Nephron (organoid): ENCODE measurements around the gene SPC24.
A peak's percentile ranks its signal among the peaks of the same experiment; 100 is the strongest.
"Not testable (repeated sequence)": the region's sequence is repeated elsewhere in the genome, so short reads cannot be mapped to it uniquely, and the experiment has no call there.

ENCODE experiments used
- H3K27ac Mint-ChIP-seq, 3 experiments: 2 replicates each; pipeline ENCODE4 v1.8.0; 2020; ENCODE audit warnings: mixed read lengths in 3 of 3, mild to moderate bottlenecking in 2 of 3, moderate library complexity in 1 of 3
- H3K27me3 Mint-ChIP-seq: 2 replicates; pipeline ENCODE4 v1.8.0; 2021; ENCODE audit warnings: low read depth, mild to moderate bottlenecking, moderate library complexity, mixed read lengths
- H3K36me3 Mint-ChIP-seq: 2 replicates; pipeline ENCODE4 v1.8.0; 2020; ENCODE audit warnings: low read depth, mixed read lengths
- H3K4me1 Mint-ChIP-seq: 2 replicates; pipeline ENCODE4 v1.8.0; 2020; ENCODE audit warnings: mixed read lengths
- H3K4me3 Mint-ChIP-seq, 3 experiments: 2 replicates each; pipeline ENCODE4 v1.8.0; 2020; ENCODE audit warnings: mild to moderate bottlenecking in 3 of 3, mixed read lengths in 3 of 3, moderate library complexity in 2 of 3
- H3K9me3 Mint-ChIP-seq: 2 replicates; pipeline ENCODE4 v1.8.0; 2020; ENCODE audit warnings: mixed read lengths
- TF ChIP-seq, protein P1 (sequence below), 3 experiments: fragments of 200-600 bp; sonication (generic); IDR thresholded peaks; one replicate each; pipeline ENCODE4 v1.5.0; 2021; ENCODE audit warnings: antibody characterized with exemption in 3 of 3; ENCODE audit not compliant: unreplicated experiment in 3 of 3

Gene SPC24

DNA sequence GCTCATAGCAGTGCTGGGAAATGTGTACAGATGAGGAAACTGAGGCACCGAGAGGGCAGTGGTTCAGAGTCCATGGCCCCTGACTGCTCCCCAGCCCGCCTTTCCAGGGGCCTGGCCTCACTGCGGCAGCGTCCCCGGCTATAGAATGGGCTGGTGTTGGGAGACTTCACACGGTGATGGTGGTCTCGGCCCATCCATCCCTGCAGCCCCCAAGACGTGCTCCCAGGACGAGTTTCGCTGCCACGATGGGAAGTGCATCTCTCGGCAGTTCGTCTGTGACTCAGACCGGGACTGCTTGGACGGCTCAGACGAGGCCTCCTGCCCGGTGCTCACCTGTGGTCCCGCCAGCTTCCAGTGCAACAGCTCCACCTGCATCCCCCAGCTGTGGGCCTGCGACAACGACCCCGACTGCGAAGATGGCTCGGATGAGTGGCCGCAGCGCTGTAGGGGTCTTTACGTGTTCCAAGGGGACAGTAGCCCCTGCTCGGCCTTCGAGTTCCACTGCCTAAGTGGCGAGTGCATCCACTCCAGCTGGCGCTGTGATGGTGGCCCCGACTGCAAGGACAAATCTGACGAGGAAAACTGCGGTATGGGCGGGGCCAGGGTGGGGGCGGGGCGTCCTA is 50.5 kb downstream of the SPC24 start:
- no peaks in the 10 kb centered on the region for H3K9me3 Mint-ChIP-seq
- TF ChIP-seq, protein P1, sequence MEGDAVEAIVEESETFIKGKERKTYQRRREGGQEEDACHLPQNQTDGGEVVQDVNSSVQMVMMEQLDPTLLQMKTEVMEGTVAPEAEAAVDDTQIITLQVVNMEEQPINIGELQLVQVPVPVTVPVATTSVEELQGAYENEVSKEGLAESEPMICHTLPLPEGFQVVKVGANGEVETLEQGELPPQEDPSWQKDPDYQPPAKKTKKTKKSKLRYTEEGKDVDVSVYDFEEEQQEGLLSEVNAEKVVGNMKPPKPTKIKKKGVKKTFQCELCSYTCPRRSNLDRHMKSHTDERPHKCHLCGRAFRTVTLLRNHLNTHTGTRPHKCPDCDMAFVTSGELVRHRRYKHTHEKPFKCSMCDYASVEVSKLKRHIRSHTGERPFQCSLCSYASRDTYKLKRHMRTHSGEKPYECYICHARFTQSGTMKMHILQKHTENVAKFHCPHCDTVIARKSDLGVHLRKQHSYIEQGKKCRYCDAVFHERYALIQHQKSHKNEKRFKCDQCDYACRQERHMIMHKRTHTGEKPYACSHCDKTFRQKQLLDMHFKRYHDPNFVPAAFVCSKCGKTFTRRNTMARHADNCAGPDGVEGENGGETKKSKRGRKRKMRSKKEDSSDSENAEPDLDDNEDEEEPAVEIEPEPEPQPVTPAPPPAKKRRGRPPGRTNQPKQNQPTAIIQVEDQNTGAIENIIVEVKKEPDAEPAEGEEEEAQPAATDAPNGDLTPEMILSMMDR (IDR thresholded peaks at IDR 0.05; ENCODE audit: unreplicated experiment in 3 of 3): no peak
- no peak overlapping the region for H3K4me3 Mint-ChIP-seq
- H3K4me1 Mint-ChIP-seq: peaks cover under 1% of the 10 kb centered on the region
- H3K27me3 Mint-ChIP-seq: peaks cover 3% of the 10 kb centered on the region
- H3K27ac Mint-ChIP-seq: no peak overlapping the region
- peaks cover 63% of the 10 kb centered on the region for H3K36me3 Mint-ChIP-seq

DNA sequence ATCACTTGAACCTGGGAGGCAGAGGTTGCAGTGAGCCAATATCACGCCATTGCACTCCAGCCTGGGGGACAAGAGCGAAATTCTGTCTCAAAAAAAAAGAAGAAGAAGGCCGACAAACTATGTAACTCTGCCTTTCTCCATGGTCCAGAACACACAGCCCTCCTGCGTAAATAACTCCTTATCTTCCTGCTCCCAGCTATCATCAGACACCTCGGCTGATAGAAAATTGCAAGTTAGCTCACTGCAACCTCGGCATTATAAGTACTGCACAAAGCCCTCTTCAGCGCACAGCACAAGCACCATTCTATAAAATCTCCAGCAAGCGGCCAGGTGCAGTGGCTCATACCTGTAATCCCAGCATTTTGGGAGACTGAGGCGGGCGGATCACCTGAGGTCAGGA is 51.9 kb downstream of the SPC24 start:
- not testable (repeated sequence) for H3K27me3 Mint-ChIP-seq, H3K4me1 Mint-ChIP-seq, H3K4me3 Mint-ChIP-seq, H3K9me3 Mint-ChIP-seq, H3K27ac Mint-ChIP-seq
- H3K36me3 Mint-ChIP-seq: peaks cover 70% of the 10 kb centered on the region

GRCh38 chr19:11102944-11103343 is 52.6 kb downstream of the SPC24 start:
- H3K27me3 Mint-ChIP-seq: peaks cover 3% of the 10 kb centered on the region
- TF ChIP-seq, protein P1 (IDR thresholded peaks at IDR 0.05; ENCODE audit: unreplicated experiment in 3 of 3): no peak
- H3K4me1 Mint-ChIP-seq: peaks cover 5% of the 10 kb centered on the region
- H3K4me3 Mint-ChIP-seq: no peak overlapping the region
- peaks cover 65% of the 10 kb centered on the region for H3K36me3 Mint-ChIP-seq
- H3K27ac Mint-ChIP-seq: no peak overlapping the region
- no peaks in the 10 kb centered on the region for H3K9me3 Mint-ChIP-seq

- TF ChIP-seq, protein P1 (IDR thresholded peaks at IDR 0.05; ENCODE audit: unreplicated experiment in 3 of 3): no peak
- no peaks in the 10 kb centered on the region for H3K9me3 Mint-ChIP-seq
- no peak overlapping the region for H3K4me3 Mint-ChIP-seq
- H3K36me3 Mint-ChIP-seq: peaks cover 68% of the 10 kb centered on the region
- peaks cover 12% of the 10 kb centered on the region for H3K4me1 Mint-ChIP-seq
- H3K27ac Mint-ChIP-seq: no peak overlapping the region
- H3K27me3 Mint-ChIP-seq: peaks cover 3% of the 10 kb centered on the region
Measured at GRCh38 chr19:11101057-11101456, 54.5 kb downstream of the SPC24 start.

GRCh38 chr19:11100049-11100448 is 55.5 kb downstream of the SPC24 start:
- Mint-ChIP-seq H3K9me3 (no peaks in the 10 kb centered on the region), H3K27me3 (peaks cover 3% of the 10 kb centered on the region), H3K4me3 (no peak overlapping the region), H3K4me1 (peaks cover 20% of the 10 kb centered on the region), H3K27ac (peak overlapping the region in 2 of 3 experiments; percentile 9 to 65), H3K36me3 (peaks cover 68% of the 10 kb centered on the region)
- TF ChIP-seq, protein P1 (IDR thresholded peaks at IDR 0.05; ENCODE audit: unreplicated experiment in 3 of 3): no peak

- H3K27ac Mint-ChIP-seq: no peak overlapping the region
- no peaks in the 10 kb centered on the region for H3K9me3 Mint-ChIP-seq
- H3K4me3 Mint-ChIP-seq: no peak overlapping the region
- peaks cover 68% of the 10 kb centered on the region for H3K36me3 Mint-ChIP-seq
- TF ChIP-seq, protein P1 (IDR thresholded peaks at IDR 0.05; ENCODE audit: unreplicated experiment in 3 of 3): no peak
- peaks cover 3% of the 10 kb centered on the region for H3K27me3 Mint-ChIP-seq
- peaks cover 25% of the 10 kb centered on the region for H3K4me1 Mint-ChIP-seq
Measured at GRCh38 chr19:11098861-11099260, 56.7 kb downstream of the SPC24 start.
